ENCODE data around the gene UBALD1.

UBALD1 gene

GRCh38 chr16:4603624-4604170 lies 11.0 kb downstream of the UBALD1 start:
- no peak overlapping the region for H3K4me3 ChIP-seq (ENCODE audit: low read length)
- no peak for DNase-seq (ENCODE audit: low read depth)
- TF ChIP-seq CTCF (conservative IDR thresholded peaks at IDR 0.05; ENCODE audit: low read depth, low read length) = no peak

GRCh38 chr16:4602331-4602730 lies 12.4 kb downstream of the UBALD1 start:
- H3K4me3 ChIP-seq (ENCODE audit: low read length) = no peak overlapping the region
- TF ChIP-seq CTCF (conservative IDR thresholded peaks at IDR 0.05; ENCODE audit: low read depth, low read length) = no peak
- no peak for DNase-seq (ENCODE audit: low read depth)

- H3K4me3 ChIP-seq (ENCODE audit: low read length) = no peak overlapping the region
- DNase-seq (ENCODE audit: low read depth) = no peak
- TF ChIP-seq CTCF (conservative IDR thresholded peaks at IDR 0.05; ENCODE audit: low read depth, low read length) = no peak
Measured at GRCh38 chr16:4601864-4602186, 12.9 kb downstream of the UBALD1 start.

GRCh38 chr16:4601036-4601863 lies 13.4 kb downstream of the UBALD1 start:
- no peak for DNase-seq (ENCODE audit: low read depth)
- H3K4me3 ChIP-seq (ENCODE audit: low read length) = no peak overlapping the region
- TF ChIP-seq CTCF (conservative IDR thresholded peaks at IDR 0.05; ENCODE audit: low read depth, low read length) = no peak

- no peak for TF ChIP-seq CTCF (conservative IDR thresholded peaks at IDR 0.05; ENCODE audit: low read depth, low read length)
- no peak for DNase-seq (ENCODE audit: low read depth)
- H3K4me3 ChIP-seq (ENCODE audit: low read length) = no peak overlapping the region
Measured at GRCh38 chr16:4599545-4599944, 15.1 kb downstream of the UBALD1 start.

- TF ChIP-seq CTCF (conservative IDR thresholded peaks at IDR 0.05; ENCODE audit: low read depth, low read length) = no peak
- H3K4me3 ChIP-seq (ENCODE audit: low read length) = no peak overlapping the region
- DNase-seq (ENCODE audit: low read depth) = no peak
Measured at GRCh38 chr16:4599037-4599436, 15.7 kb downstream of the UBALD1 start.

- no peak for TF ChIP-seq CTCF (conservative IDR thresholded peaks at IDR 0.05; ENCODE audit: low read depth, low read length)
- no peak overlapping the region for H3K4me3 ChIP-seq (ENCODE audit: low read length)
- no peak for DNase-seq (ENCODE audit: low read depth)
Measured at GRCh38 chr16:4597174-4597573, 17.5 kb downstream of the UBALD1 start.

Data from retinal pigment epithelial cell (primary cell).